H1 (cell line): ENCODE data around the gene MYL11.

ENCODE experiments used
- BACH1 ChIP-seq: IDR thresholded peaks from 2 replicates; pipeline ENCODE4 v1.6.1; 2012; ENCODE audit warnings: low read length, improper control_type of control experiment
- CBX5 ChIP-seq: fragments of 300-800, 300-1000 bp; sonication (generic); IDR thresholded peaks from 2 replicates; pipeline ENCODE4 v1.7.1; 2016; ENCODE audit warnings: antibody characterized with exemption, low read length, low read depth
- CEBPB ChIP-seq: IDR thresholded peaks from 2 replicates; pipeline ENCODE4 v1.6.1; 2012; ENCODE audit warnings: low read depth, low read length
- EP300 ChIP-seq, 2 experiments: IDR thresholded peaks; 1 replicate in 1 of 2; 2 replicates in 1 of 2; pipeline ENCODE4 v1.6.1; 2011 to 2012; ENCODE audit warnings: low read depth in 2 of 2, low read length in 2 of 2, mild to moderate bottlenecking in 2 of 2, borderline replicate concordance in 1 of 2, inconsistent platforms in 1 of 2, moderate library complexity in 1 of 2
- EZH2 ChIP-seq: fragments of 200-600 bp; sonication (generic); IDR thresholded peaks from 2 replicates; pipeline ENCODE4 v1.7.1; 2012; ENCODE audit warnings: low read depth, mild to moderate bottlenecking, moderate library complexity, low read length, inconsistent platforms; ENCODE audit not compliant: severe bottlenecking
- NRF1 ChIP-seq: IDR thresholded peaks from 2 replicates; pipeline ENCODE4 v1.6.1; 2011; ENCODE audit warnings: mild to moderate bottlenecking, low read depth, low read length, improper control_type of control experiment
- PHF8 ChIP-seq: fragments of 200-600 bp; sonication (generic); conservative IDR thresholded peaks from 2 replicates; pipeline ENCODE4 v1.7.1; 2012; ENCODE audit warnings: low read depth, mild to moderate bottlenecking, inconsistent platforms, low read length, moderate library complexity
- POLR2A ChIP-seq, 2 experiments: IDR thresholded peaks; 1 replicate in 1 of 2; 2 replicates in 1 of 2; pipeline ENCODE4 v1.6.1; 2011; ENCODE audit warnings: low read depth in 2 of 2, low read length in 2 of 2, mild to moderate bottlenecking in 2 of 2; ENCODE audit errors: control extremely low read depth in 1 of 2
- POLR2AphosphoS5 ChIP-seq: IDR thresholded peaks from 2 replicates; pipeline ENCODE4 v1.6.1; 2011; ENCODE audit warnings: low read depth, low read length
- RXRA ChIP-seq: IDR thresholded peaks from 2 replicates; pipeline ENCODE4 v1.6.1; 2011; ENCODE audit warnings: low read depth, mild to moderate bottlenecking, low read length, moderate library complexity; ENCODE audit not compliant: insufficient read depth
- SP1 ChIP-seq: IDR thresholded peaks from 2 replicates; pipeline ENCODE4 v1.6.1; 2011; ENCODE audit warnings: low read depth, low read length
- SUZ12 ChIP-seq: fragments of 200-600 bp; sonication (generic); IDR thresholded peaks from 2 replicates; pipeline ENCODE4 v1.6.1; 2012; ENCODE audit warnings: mild to moderate bottlenecking, inconsistent platforms, low read length, moderate library complexity, mixed read lengths
- ZNF274 ChIP-seq: IDR thresholded peaks from 2 replicates; pipeline ENCODE4 v1.7.0; 2012; ENCODE audit warnings: low read length, borderline replicate concordance; ENCODE audit errors: extremely low read depth
- TF ChIP-seq, protein P1 (sequence below), 3 experiments: IDR thresholded peaks; 1 replicate in 2 of 3; 2 replicates in 1 of 3; pipeline versions ENCODE4 v1.5.1 to v1.6.1; 2011; ENCODE audit warnings: low read length in 3 of 3, mild to moderate bottlenecking in 3 of 3, inconsistent platforms in 2 of 3, low read depth in 1 of 3, moderate library complexity in 1 of 3; ENCODE audit not compliant: insufficient read depth in 1 of 3; ENCODE audit errors: control extremely low read depth in 1 of 3

DNA sequence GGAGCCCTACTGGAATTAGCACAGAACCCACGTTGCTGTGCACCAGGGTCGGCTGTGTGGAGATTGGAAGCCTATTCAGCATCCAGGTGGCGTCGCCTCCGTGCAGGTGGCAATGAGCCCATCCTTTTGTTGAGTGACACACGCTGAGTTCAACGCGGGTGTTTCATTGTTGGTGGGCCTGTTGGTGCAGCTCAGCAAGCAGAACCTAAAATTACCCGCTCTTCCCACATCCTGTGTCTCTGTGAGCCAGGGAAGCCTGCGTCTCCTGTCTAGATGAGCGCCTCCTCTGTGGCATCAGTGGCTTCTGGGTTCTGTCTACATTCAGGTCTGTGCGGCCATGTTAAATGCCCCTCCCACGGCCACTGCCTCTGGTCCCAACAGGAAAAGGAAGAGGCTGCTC lies 34.0 kb upstream of the MYL11 start:
- TF ChIP-seq SP1, result no peak
- no peak for TF ChIP-seq CEBPB
- TF ChIP-seq, protein P1, sequence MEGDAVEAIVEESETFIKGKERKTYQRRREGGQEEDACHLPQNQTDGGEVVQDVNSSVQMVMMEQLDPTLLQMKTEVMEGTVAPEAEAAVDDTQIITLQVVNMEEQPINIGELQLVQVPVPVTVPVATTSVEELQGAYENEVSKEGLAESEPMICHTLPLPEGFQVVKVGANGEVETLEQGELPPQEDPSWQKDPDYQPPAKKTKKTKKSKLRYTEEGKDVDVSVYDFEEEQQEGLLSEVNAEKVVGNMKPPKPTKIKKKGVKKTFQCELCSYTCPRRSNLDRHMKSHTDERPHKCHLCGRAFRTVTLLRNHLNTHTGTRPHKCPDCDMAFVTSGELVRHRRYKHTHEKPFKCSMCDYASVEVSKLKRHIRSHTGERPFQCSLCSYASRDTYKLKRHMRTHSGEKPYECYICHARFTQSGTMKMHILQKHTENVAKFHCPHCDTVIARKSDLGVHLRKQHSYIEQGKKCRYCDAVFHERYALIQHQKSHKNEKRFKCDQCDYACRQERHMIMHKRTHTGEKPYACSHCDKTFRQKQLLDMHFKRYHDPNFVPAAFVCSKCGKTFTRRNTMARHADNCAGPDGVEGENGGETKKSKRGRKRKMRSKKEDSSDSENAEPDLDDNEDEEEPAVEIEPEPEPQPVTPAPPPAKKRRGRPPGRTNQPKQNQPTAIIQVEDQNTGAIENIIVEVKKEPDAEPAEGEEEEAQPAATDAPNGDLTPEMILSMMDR (IDR thresholded peaks at IDR 0.05; ENCODE audit: control extremely low read depth in 1 of 3, insufficient read depth in 1 of 3, low read depth in 1 of 3, low read length in 3 of 3), result no peak
- no peak for TF ChIP-seq EP300 (IDR thresholded peaks at IDR 0.05; ENCODE audit: borderline replicate concordance in 1 of 2, low read depth in 2 of 2, low read length in 2 of 2)
- TF ChIP-seq BACH1, result no peak
- TF ChIP-seq POLR2A (IDR thresholded peaks at IDR 0.05; ENCODE audit: control extremely low read depth in 1 of 2, low read depth in 2 of 2, low read length in 2 of 2), result no peak
- no peak for TF ChIP-seq EZH2
- TF ChIP-seq PHF8, result no peak
- TF ChIP-seq NRF1, result no peak
- no peak for TF ChIP-seq POLR2AphosphoS5
- no peak for TF ChIP-seq SUZ12
- TF ChIP-seq RXRA, result no peak
- no peak for TF ChIP-seq CBX5
- TF ChIP-seq ZNF274, result no peak
